H1 (cell line): Measurements from ENCODE around the gene CTSC. TPM values are rescaled to one million over a fixed set of nuclear protein-coding genes. Genes with fewer than 3 reads are reported as not detected.

Experiments used
- CTCF ChIA-PET: fragments of 300-600 bp; sonication (Branson Sonifier 250); formaldehyde crosslinking; loops from one replicate; lab custom pipeline; 2021; ENCODE audit not compliant: partially characterized antibody; lab: Charles Lee
- POLR2A ChIA-PET: fragments of 300-600 bp; sonication (Branson Sonifier 250); formaldehyde crosslinking; loops from one replicate; lab custom pipeline; 2021; ENCODE audit warnings: inconsistent platforms; ENCODE audit not compliant: partially characterized antibody; lab: Charles Lee
- DNase-seq, 2 experiments: peaks; one replicate each; pipeline versions ENCODE4 v3.0.0 to v3.0.0-alpha.2; 2010 to 2022; ENCODE audit warnings: low spot score in 2 of 2, low read depth in 1 of 2, mixed read lengths in 1 of 2
- FAIRE-seq: peaks from 2 replicates; lab custom pipeline; 2011; peaks lifted over from hg19 to GRCh38; lab: Jason Lieb, UNC
- H2AFZ ChIP-seq: 2 replicates; pipeline ENCODE4 v1.8.1; 2012; ENCODE audit warnings: low read length, inconsistent platforms
- H2AK5ac ChIP-seq: 2 replicates; pipeline ENCODE4 v1.6.1; 2013; ENCODE audit warnings: low read depth, low read length
- H2BK120ac ChIP-seq: replicated peaks from 2 replicates; pipeline ENCODE3; 2013; ENCODE audit warnings: low read depth, low read length, inconsistent platforms
- H2BK12ac ChIP-seq: 2 replicates; pipeline ENCODE4 v1.6.1; 2013; ENCODE audit warnings: low read depth, low read length
- H2BK15ac ChIP-seq: 2 replicates; pipeline ENCODE4 v1.6.1; 2013; ENCODE audit warnings: low read length
- H2BK20ac ChIP-seq: 2 replicates; pipeline ENCODE4 v1.6.1; 2013; ENCODE audit warnings: low read length
- H2BK5ac ChIP-seq: 2 replicates; pipeline ENCODE4 v1.6.1; 2013; ENCODE audit warnings: low read depth, low read length
- H3K14ac ChIP-seq: 2 replicates; pipeline ENCODE4 v1.6.1; 2013; ENCODE audit warnings: inconsistent platforms; ENCODE audit not compliant: insufficient read length
- H3K18ac ChIP-seq: 2 replicates; pipeline ENCODE4 v1.6.1; 2013; ENCODE audit warnings: low read length; ENCODE audit errors: extremely low read depth
- H3K23ac ChIP-seq: 2 replicates; pipeline ENCODE4 v1.6.1; 2013; ENCODE audit warnings: inconsistent platforms; ENCODE audit not compliant: insufficient read length
- H3K23me2 ChIP-seq: 2 replicates; pipeline ENCODE4 v1.6.1; 2013; ENCODE audit warnings: low read depth, low read length
- H3K27ac ChIP-seq: 2 replicates; pipeline ENCODE4 v1.6.1; 2011; ENCODE audit warnings: low read depth, low read length, inconsistent platforms
- H3K27me3 ChIP-seq, 4 experiments: replicated peaks in 1 of 4; 1 replicate in 1 of 4; 2 replicates in 3 of 4; pipeline versions ENCODE4 v1.6.1 to v1.8.1; 2011 to 2013; ENCODE audit warnings: low read length in 3 of 4, mild to moderate bottlenecking in 3 of 4, inconsistent platforms in 2 of 4, mixed read lengths in 2 of 4, moderate library complexity in 1 of 4; ENCODE audit not compliant: control insufficient read depth in 3 of 4, insufficient read depth in 3 of 4; ENCODE audit errors: extremely low read depth in 1 of 4
- H3K36me3 ChIP-seq, 4 experiments: 2 replicates each; pipeline versions ENCODE4 v1.6.1 to v1.8.1; 2011 to 2013; ENCODE audit warnings: mild to moderate bottlenecking in 4 of 4, low read length in 3 of 4, moderate library complexity in 2 of 4, control low read depth in 1 of 4, inconsistent platforms in 1 of 4; ENCODE audit not compliant: insufficient read depth in 4 of 4, control insufficient read depth in 2 of 4
- H3K4ac ChIP-seq: replicated peaks from 2 replicates; pipeline ENCODE3; 2013; ENCODE audit warnings: low read length, low read depth, mixed read lengths, inconsistent platforms; ENCODE audit not compliant: insufficient read length
- H3K4me1 ChIP-seq, 4 experiments: replicated peaks in 1 of 4; 1 replicate in 1 of 4; 2 replicates in 3 of 4; pipeline versions ENCODE4 v1.6.1 to v1.8.1; 2011 to 2013; ENCODE audit warnings: low read length in 3 of 4, inconsistent platforms in 2 of 4, mixed read lengths in 1 of 4; ENCODE audit not compliant: insufficient read depth in 4 of 4, control insufficient read depth in 3 of 4
- H3K4me2 ChIP-seq, 2 experiments: 2 replicates each; pipeline versions ENCODE4 v1.6.1 to v1.8.1; 2011 to 2013; ENCODE audit warnings: low read depth in 2 of 2, low read length in 2 of 2, control low read depth in 1 of 2, inconsistent platforms in 1 of 2, mild to moderate bottlenecking in 1 of 2; ENCODE audit not compliant: insufficient read depth in 1 of 2
- H3K4me3 ChIP-seq, 4 experiments: fragments of 200-600, 300-600 bp in 1 of 4; sonication (generic), shearing (Covaris generic), sonication (Bioruptor Twin) in 1 of 4; 2 replicates each; pipeline versions ENCODE4 v1.5.1 to v1.8.1; 2011 to 2016; ENCODE audit warnings: low read length in 4 of 4, low read depth in 3 of 4, control low read depth in 2 of 4, inconsistent platforms in 2 of 4, mild to moderate bottlenecking in 2 of 4, mixed read lengths in 1 of 4, moderate library complexity in 1 of 4; ENCODE audit not compliant: insufficient read depth in 2 of 4; ENCODE audit errors: extremely low read depth in 1 of 4
- H3K56ac ChIP-seq: replicated peaks from 2 replicates; pipeline ENCODE3; 2013; ENCODE audit warnings: low read depth, mild to moderate bottlenecking, mixed read lengths, low read length, inconsistent platforms; ENCODE audit not compliant: insufficient read length
- H3K79me1 ChIP-seq: 2 replicates; pipeline ENCODE4 v1.6.1; 2013; ENCODE audit warnings: low read depth, low read length, control low read depth
- H3K79me2 ChIP-seq, 2 experiments: 2 replicates each; pipeline versions ENCODE4 v1.6.1 to v1.8.1; 2012 to 2013; ENCODE audit warnings: low read length in 2 of 2, mild to moderate bottlenecking in 2 of 2, inconsistent platforms in 1 of 2; ENCODE audit not compliant: insufficient read depth in 2 of 2, control insufficient read depth in 1 of 2
- H3K9ac ChIP-seq, 4 experiments: replicated peaks in 1 of 4; 1 replicate in 1 of 4; 2 replicates in 3 of 4; pipeline versions ENCODE4 v1.6.1 to v1.8.1; 2011 to 2013; ENCODE audit warnings: low read depth in 3 of 4, low read length in 3 of 4, control low read depth in 2 of 4, mild to moderate bottlenecking in 2 of 4, moderate library complexity in 2 of 4, inconsistent platforms in 1 of 4; ENCODE audit errors: extremely low read depth in 1 of 4
- H3K9me3 ChIP-seq, 2 experiments: 2 replicates each; pipeline versions ENCODE4 v1.6.1 to v1.8.1; 2012 to 2013; ENCODE audit warnings: mild to moderate bottlenecking in 2 of 2, moderate library complexity in 2 of 2, control low read depth in 1 of 2, inconsistent platforms in 1 of 2, low read depth in 1 of 2, low read length in 1 of 2, mixed read lengths in 1 of 2; ENCODE audit not compliant: insufficient read depth in 2 of 2
- H4K20me1 ChIP-seq, 2 experiments: replicated peaks in 1 of 2; 2 replicates each; pipeline versions ENCODE3 to v1.8.1; 2011 to 2013; ENCODE audit warnings: inconsistent platforms in 2 of 2, low read length in 2 of 2, mild to moderate bottlenecking in 1 of 2; ENCODE audit not compliant: insufficient read depth in 2 of 2, control insufficient read depth in 1 of 2
- H4K5ac ChIP-seq: 2 replicates; pipeline ENCODE4 v1.6.1; 2013; ENCODE audit warnings: low read length, low read depth, mixed read lengths, inconsistent platforms; ENCODE audit not compliant: insufficient read length
- H4K8ac ChIP-seq: 2 replicates; pipeline ENCODE4 v1.8.0; 2013; ENCODE audit warnings: mild to moderate bottlenecking, moderate library complexity, low read length, inconsistent platforms; ENCODE audit not compliant: insufficient read depth; ENCODE audit errors: extremely low read depth
- H4K91ac ChIP-seq: replicated peaks from 2 replicates; pipeline ENCODE3; 2013; ENCODE audit warnings: low read length, mixed read lengths, inconsistent platforms; ENCODE audit not compliant: insufficient read length
- CBX5 ChIP-seq: fragments of 300-800, 300-1000 bp; sonication (generic); IDR thresholded peaks from 2 replicates; pipeline ENCODE4 v1.7.1; 2016; ENCODE audit warnings: antibody characterized with exemption, low read length, low read depth
- EGR1 ChIP-seq: IDR thresholded peaks from 2 replicates; pipeline ENCODE4 v1.6.1; 2011; ENCODE audit warnings: low read depth, low read length, borderline replicate concordance
- KDM4A ChIP-seq: IDR thresholded peaks from one replicate; pipeline ENCODE4 v1.7.1; 2012; ENCODE audit warnings: low read depth, mild to moderate bottlenecking, moderate library complexity, low read length, inconsistent platforms; ENCODE audit not compliant: severe bottlenecking
- MAFK ChIP-seq: IDR thresholded peaks from 2 replicates; pipeline ENCODE4 v1.6.1; 2012; ENCODE audit warnings: low read depth, mild to moderate bottlenecking, improper control_type of control experiment, low read length
- RXRA ChIP-seq: IDR thresholded peaks from 2 replicates; pipeline ENCODE4 v1.6.1; 2011; ENCODE audit warnings: low read depth, mild to moderate bottlenecking, low read length, moderate library complexity; ENCODE audit not compliant: insufficient read depth
- SP1 ChIP-seq: IDR thresholded peaks from 2 replicates; pipeline ENCODE4 v1.6.1; 2011; ENCODE audit warnings: low read depth, low read length
- SRF ChIP-seq: IDR thresholded peaks from 2 replicates; pipeline ENCODE4 v1.6.1; 2011; ENCODE audit warnings: mild to moderate bottlenecking, low read depth, low read length, moderate library complexity
- YY1 ChIP-seq: IDR thresholded peaks from 2 replicates; pipeline ENCODE4 v1.6.1; 2011; ENCODE audit warnings: low read depth, mild to moderate bottlenecking, low read length
- ZNF274 ChIP-seq: IDR thresholded peaks from 2 replicates; pipeline ENCODE4 v1.7.0; 2012; ENCODE audit warnings: low read length, borderline replicate concordance; ENCODE audit errors: extremely low read depth
- WGBS, 2 experiments: shearing (Covaris generic) in 1 of 2; methylation state at CpG; one replicate each; pipeline versions ENCODE4 v1.1.6 to v1.1.7; 2013 to 2015; ENCODE audit warnings: low lambda C conversion rate in 2 of 2, mixed read lengths in 2 of 2, inconsistent platforms in 1 of 2, low coverage in 1 of 2, missing lambda C conversion rate in 1 of 2; ENCODE audit not compliant: insufficient replicate concordance in 2 of 2, insufficient coverage in 1 of 2, insufficient read length in 1 of 2; ENCODE audit errors: extremely low coverage in 1 of 2, missing lambda C conversion rate in 1 of 2; 5-methylcytosine and 5-hydroxymethylcytosine counted together
- polyA plus RNA-seq, 7 experiments: library from polyadenylated mRNA; depleted of rRNA in 3 of 7; stranded (reverse) in 5 of 7; unstranded in 2 of 7; fragments of >200 nt in 5 of 7; fragments of 200-250 nt in 2 of 7; gene quantifications; 1 replicate in 5 of 7; 2 replicates in 1 of 7; 4 replicates in 1 of 7; pipeline versions ENCODE4 v1.2.1 to v1.2.3, GENCODE V29; 2011 to 2013; ENCODE audit warnings: missing spikeins in 2 of 7, mixed read lengths in 2 of 7
- total RNA-seq: library from RNA; stranded (reverse); fragmentation: NEBNext Ultra II Directional; extraction: Animal tissue kit (Norgen Biotek cat#: 25700); gene quantifications from 2 replicates; pipeline ENCODE4 v1.2.1, GENCODE V29; 2021

Gene CTSC
- total and polyA plus RNA-seq, 2 of the 8 experiments (the other 6 are each of a cell fraction or from before 2014, with no cell fraction given), result 347 to 369 TPM

DNA sequence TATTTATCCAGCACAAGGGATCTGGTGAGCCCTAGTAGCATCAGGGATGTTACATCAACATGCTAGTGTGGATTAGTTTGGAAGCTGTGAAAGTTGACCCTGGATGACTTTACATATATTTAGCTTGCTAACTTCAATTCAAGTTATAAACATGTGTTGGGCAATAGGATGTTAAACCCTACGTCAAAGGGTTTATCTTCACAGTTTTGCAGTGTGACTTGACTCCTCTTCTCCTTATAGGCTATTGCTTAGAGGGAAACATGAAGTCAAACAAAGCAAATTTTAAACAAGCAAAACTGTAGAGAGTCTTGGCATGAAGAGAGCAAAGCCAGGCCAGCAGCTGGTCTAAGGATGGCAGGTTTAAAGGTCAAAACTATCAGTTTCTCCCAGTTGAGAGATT lies 11.3 kb upstream of the CTSC start:
- Histone ChIP-seq H4K20me1 (no peaks in the 10 kb centered on the region), H2BK5ac (no peak overlapping the region), H3K23ac (no peak overlapping the region), H2BK120ac (no peak overlapping the region), H3K14ac (no peak overlapping the region), H3K36me3 (no peaks in the 10 kb centered on the region), H3K79me1 (no peaks in the 10 kb centered on the region), H2BK15ac (no peak overlapping the region), H3K9ac (no peak overlapping the region), H3K4me3 (no peak overlapping the region), H2BK20ac (no peak overlapping the region), H3K23me2 (no peaks in the 10 kb centered on the region), H3K27me3 (no peaks in the 10 kb centered on the region), H3K18ac (no peak overlapping the region), H3K4me1 (no peaks in the 10 kb centered on the region), H3K56ac (no peak overlapping the region), H3K4me2 (no peak overlapping the region), H4K91ac (no peak overlapping the region), H3K4ac (no peak overlapping the region), H3K27ac (no peak overlapping the region), H2AFZ (no peak overlapping the region), H3K9me3 (no peaks in the 10 kb centered on the region), H3K79me2 (no peaks in the 10 kb centered on the region), H4K5ac (no peak overlapping the region), H2BK12ac (no peak overlapping the region), H2AK5ac (no peak overlapping the region), H4K8ac (no peak overlapping the region)
- no peak for DNase-seq
- TF ChIP-seq YY1, result no peak
- no peak for TF ChIP-seq RXRA
- no peak for TF ChIP-seq SP1
- TF ChIP-seq EGR1, result no peak
- no peak for TF ChIP-seq KDM4A
- TF ChIP-seq ZNF274, result no peak
- TF ChIP-seq MAFK, result no peak
- no peak for TF ChIP-seq SRF
- TF ChIP-seq CBX5, result no peak
- FAIRE-seq, result no peak
- WGBS, 2 experiments, result 89% methylated on average over 1 of the region's 1 CpG; no CpG with 5 or more reads in 1 of the 2 experiments
- POLR2A ChIA-PET, result interaction anchor here (2.0 kb wide), 1 partner anchor 12 kb away, joined by 4 read pairs; the partner anchor contains the start of gene CTSC
- CTCF ChIA-PET, result interaction anchor here (0.5 kb wide), 1 partner anchor 506 kb away, joined by 3 read pairs; no protein-coding TSS in a partner anchor
